ENCODE measurements around the gene ANO8. TPM values are rescaled to one million over a fixed set of nuclear protein-coding genes. Genes with fewer than 3 reads are reported as not detected.

Gene ANO8
- total and polyA plus RNA-seq, 2 of the 13 experiments (the other 11 are each of a cell fraction or from before 2014, with no cell fraction given) = 1.8 to 3.5 TPM

DNA sequence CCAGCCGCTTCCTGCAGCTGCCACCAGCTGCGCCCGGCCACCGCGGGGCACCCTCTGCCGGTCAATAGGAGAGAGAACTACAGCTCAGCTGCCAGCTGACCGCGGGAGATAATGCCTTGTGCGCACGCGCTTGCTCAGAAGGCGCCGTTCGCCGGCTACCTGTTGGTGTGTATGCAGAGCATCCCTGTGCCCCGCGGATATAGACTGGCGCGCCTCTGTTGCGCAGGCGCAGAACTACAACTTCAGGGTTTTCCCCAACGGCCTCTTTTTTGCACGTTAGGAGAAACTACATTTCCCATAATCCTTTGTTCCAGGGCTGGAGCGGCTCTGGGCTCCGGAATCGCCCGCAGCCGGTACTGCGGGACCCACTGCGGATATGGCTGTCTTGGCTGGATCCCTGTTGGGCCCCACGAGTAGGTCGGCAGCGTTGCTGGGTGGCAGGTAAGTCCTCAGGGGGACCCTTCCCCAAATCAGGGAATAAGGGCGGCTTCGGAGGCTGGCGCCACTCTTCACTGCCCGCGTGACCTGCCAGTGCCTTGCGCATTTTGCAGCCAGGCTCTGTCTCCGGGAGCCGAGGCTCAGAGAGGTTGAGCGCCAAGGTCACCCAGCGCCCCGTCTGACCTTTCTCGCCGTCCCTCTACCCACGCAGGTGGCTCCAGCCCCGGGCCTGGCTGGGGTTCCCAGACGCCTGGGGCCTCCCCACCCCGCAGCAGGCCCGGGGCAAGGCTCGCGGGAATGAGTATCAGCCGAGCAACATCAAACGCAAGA, 29.0 kb downstream of the ANO8 start, which contains the start of gene MRPL34 (continued):
- TF ChIP-seq ZKSCAN5 (CRISPR knock-in tag; IDR thresholded peaks at IDR 0.05) = no peak; the same call in 1 of the 2 replicates
- TF ChIP-seq FOXK2 (IDR thresholded peaks at IDR 0.05) = peak; percentile 77
- TF ChIP-seq YEATS4 (CRISPR knock-in tag; IDR thresholded peaks at IDR 0.05; ENCODE audit: borderline replicate concordance) = peak; percentile 79
- TF ChIP-seq JARID2 (CRISPR knock-in tag; IDR thresholded peaks at IDR 0.05; ENCODE audit: insufficient replicate concordance) = peak; percentile 49
- TF ChIP-seq TP53 (CRISPR knock-in tag; conservative IDR thresholded peaks at IDR 0.05) = peak; percentile 80; the same call in 1 of the 2 replicates
- TF ChIP-seq REXO4 (CRISPR knock-in tag; IDR thresholded peaks at IDR 0.05; ENCODE audit: borderline replicate concordance) = no peak
- peak; percentile 58; the same call in 1 of the 2 replicates for TF ChIP-seq ZNF772 (CRISPR knock-in tag; IDR thresholded peaks at IDR 0.05)
- TF ChIP-seq KLF13 (CRISPR knock-in tag; IDR thresholded peaks at IDR 0.05) = 0 out of 2 replicates have a peak, but pooled peaks have one; percentile 50
- TF ChIP-seq ZNF264 (CRISPR knock-in tag; IDR thresholded peaks at IDR 0.05) = peak; percentile 48; the same call in 1 of the 2 replicates
- 0 out of 2 replicates have a peak, but pooled peaks have one; percentile 41 for TF ChIP-seq SPEN (CRISPR knock-in tag; IDR thresholded peaks at IDR 0.05; ENCODE audit: low read depth)
- 0 out of 2 replicates have a peak, but pooled peaks have one; percentile 47 for TF ChIP-seq MTF2 (CRISPR knock-in tag; IDR thresholded peaks at IDR 0.05; ENCODE audit: borderline replicate concordance)
- peak; percentile 9; the same call in 1 of the 2 replicates for TF ChIP-seq NFYB (CRISPR knock-in tag; IDR thresholded peaks at IDR 0.05)
- TF ChIP-seq, protein P1, sequence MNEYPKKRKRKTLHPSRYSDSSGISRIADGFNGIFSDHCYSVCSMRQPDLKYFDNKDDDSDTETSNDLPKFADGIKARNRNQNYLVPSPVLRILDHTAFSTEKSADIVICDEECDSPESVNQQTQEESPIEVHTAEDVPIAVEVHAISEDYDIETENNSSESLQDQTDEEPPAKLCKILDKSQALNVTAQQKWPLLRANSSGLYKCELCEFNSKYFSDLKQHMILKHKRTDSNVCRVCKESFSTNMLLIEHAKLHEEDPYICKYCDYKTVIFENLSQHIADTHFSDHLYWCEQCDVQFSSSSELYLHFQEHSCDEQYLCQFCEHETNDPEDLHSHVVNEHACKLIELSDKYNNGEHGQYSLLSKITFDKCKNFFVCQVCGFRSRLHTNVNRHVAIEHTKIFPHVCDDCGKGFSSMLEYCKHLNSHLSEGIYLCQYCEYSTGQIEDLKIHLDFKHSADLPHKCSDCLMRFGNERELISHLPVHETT (CRISPR knock-in tag; conservative IDR thresholded peaks at IDR 0.05) = 0 out of 2 replicates have a peak, but pooled peaks have one; percentile 34
- TF ChIP-seq RNF219 (CRISPR knock-in tag; IDR thresholded peaks at IDR 0.05) = no peak
- TF ChIP-seq, protein P2, sequence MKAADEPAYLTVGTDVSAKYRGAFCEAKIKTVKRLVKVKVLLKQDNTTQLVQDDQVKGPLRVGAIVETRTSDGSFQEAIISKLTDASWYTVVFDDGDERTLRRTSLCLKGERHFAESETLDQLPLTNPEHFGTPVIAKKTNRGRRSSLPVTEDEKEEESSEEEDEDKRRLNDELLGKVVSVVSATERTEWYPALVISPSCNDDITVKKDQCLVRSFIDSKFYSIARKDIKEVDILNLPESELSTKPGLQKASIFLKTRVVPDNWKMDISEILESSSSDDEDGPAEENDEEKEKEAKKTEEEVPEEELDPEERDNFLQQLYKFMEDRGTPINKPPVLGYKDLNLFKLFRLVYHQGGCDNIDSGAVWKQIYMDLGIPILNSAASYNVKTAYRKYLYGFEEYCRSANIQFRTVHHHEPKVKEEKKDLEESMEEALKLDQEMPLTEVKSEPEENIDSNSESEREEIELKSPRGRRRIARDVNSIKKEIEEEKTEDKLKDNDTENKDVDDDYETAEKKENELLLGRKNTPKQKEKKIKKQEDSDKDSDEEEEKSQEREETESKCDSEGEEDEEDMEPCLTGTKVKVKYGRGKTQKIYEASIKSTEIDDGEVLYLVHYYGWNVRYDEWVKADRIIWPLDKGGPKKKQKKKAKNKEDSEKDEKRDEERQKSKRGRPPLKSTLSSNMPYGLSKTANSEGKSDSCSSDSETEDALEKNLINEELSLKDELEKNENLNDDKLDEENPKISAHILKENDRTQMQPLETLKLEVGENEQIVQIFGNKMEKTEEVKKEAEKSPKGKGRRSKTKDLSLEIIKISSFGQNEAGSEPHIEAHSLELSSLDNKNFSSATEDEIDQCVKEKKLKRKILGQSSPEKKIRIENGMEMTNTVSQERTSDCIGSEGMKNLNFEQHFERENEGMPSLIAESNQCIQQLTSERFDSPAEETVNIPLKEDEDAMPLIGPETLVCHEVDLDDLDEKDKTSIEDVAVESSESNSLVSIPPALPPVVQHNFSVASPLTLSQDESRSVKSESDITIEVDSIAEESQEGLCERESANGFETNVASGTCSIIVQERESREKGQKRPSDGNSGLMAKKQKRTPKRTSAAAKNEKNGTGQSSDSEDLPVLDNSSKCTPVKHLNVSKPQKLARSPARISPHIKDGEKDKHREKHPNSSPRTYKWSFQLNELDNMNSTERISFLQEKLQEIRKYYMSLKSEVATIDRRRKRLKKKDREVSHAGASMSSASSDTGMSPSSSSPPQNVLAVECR (CRISPR knock-in tag; IDR thresholded peaks at IDR 0.05; ENCODE audit: borderline replicate concordance) = peak; percentile 91
- TF ChIP-seq, protein P3, sequence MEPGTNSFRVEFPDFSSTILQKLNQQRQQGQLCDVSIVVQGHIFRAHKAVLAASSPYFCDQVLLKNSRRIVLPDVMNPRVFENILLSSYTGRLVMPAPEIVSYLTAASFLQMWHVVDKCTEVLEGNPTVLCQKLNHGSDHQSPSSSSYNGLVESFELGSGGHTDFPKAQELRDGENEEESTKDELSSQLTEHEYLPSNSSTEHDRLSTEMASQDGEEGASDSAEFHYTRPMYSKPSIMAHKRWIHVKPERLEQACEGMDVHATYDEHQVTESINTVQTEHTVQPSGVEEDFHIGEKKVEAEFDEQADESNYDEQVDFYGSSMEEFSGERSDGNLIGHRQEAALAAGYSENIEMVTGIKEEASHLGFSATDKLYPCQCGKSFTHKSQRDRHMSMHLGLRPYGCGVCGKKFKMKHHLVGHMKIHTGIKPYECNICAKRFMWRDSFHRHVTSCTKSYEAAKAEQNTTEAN (CRISPR knock-in tag; conservative IDR thresholded peaks at IDR 0.05) = no peak; the same call in 1 of the 2 replicates
- no peak for TF ChIP-seq ZNF431 (CRISPR knock-in tag; IDR thresholded peaks at IDR 0.05; ENCODE audit: borderline replicate concordance, low read depth)
- TF ChIP-seq PRPF4 (IDR thresholded peaks at IDR 0.05; ENCODE audit: low read depth, low read length, poor library complexity, severe bottlenecking) = no peak
- TF ChIP-seq CREM (IDR thresholded peaks at IDR 0.05) = peak; percentile 58; the same call in 1 of the 2 replicates
- TF ChIP-seq CREM (CRISPR knock-in tag; IDR thresholded peaks at IDR 0.05) = no peak
- TF ChIP-seq KLF12 (CRISPR knock-in tag; IDR thresholded peaks at IDR 0.05; ENCODE audit: borderline replicate concordance) = no peak
